Measurements from ENCODE around the gene LRRC71.

LRRC71 gene

DNA sequence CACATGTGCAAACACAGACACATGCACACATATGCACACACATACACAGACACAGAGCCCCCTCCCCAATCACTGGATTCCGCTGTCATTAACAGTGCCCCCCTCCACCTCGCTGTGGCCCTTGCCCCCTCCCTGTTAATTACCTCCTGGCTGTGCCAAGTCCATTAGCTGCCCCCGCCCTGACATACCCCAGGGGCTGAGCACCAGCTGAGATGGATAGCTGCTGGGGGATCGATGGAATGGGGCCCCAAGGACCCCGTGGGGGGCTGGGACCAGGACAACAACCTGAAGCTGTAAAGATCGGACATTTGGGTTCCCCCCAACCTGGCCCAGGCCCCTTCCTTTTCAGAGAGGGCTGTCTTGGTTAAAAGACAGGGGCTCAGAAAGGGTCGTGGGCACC lies 36.5 kb upstream of the LRRC71 start:
- H3K79me2 ChIP-seq (ENCODE audit: low read length): no peaks in the 10 kb centered on the region
- H4K20me1 ChIP-seq (ENCODE audit: insufficient read depth, low read length): no peaks in the 10 kb centered on the region
- H3K9ac ChIP-seq (ENCODE audit: low read length): no peak overlapping the region
- H3K4me1 ChIP-seq (ENCODE audit: low read length): no peaks in the 10 kb centered on the region
- no peaks in the 10 kb centered on the region for H3K36me3 ChIP-seq (replicated peaks; ENCODE audit: low read depth, low read length)
- H3K9me3 ChIP-seq (ENCODE audit: insufficient read depth, low read length): no peaks in the 10 kb centered on the region
- no peak overlapping the region for H3K4me2 ChIP-seq (ENCODE audit: low read length)
- TF ChIP-seq, protein P1, sequence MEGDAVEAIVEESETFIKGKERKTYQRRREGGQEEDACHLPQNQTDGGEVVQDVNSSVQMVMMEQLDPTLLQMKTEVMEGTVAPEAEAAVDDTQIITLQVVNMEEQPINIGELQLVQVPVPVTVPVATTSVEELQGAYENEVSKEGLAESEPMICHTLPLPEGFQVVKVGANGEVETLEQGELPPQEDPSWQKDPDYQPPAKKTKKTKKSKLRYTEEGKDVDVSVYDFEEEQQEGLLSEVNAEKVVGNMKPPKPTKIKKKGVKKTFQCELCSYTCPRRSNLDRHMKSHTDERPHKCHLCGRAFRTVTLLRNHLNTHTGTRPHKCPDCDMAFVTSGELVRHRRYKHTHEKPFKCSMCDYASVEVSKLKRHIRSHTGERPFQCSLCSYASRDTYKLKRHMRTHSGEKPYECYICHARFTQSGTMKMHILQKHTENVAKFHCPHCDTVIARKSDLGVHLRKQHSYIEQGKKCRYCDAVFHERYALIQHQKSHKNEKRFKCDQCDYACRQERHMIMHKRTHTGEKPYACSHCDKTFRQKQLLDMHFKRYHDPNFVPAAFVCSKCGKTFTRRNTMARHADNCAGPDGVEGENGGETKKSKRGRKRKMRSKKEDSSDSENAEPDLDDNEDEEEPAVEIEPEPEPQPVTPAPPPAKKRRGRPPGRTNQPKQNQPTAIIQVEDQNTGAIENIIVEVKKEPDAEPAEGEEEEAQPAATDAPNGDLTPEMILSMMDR (IDR thresholded peaks at IDR 0.05; ENCODE audit: low read depth, low read length): no peak
- no peak for TF ChIP-seq EZH2phosphoT487 (IDR thresholded peaks at IDR 0.05; ENCODE audit: low read depth)
- H3K4me3 ChIP-seq (ENCODE audit: low read length): no peak overlapping the region
- H3K27ac ChIP-seq (ENCODE audit: low read length): no peak overlapping the region
- no peak overlapping the region for H2AFZ ChIP-seq (ENCODE audit: low read depth, low read length)
- H3K27me3 ChIP-seq (ENCODE audit: low read depth, low read length): peaks cover 29% of the 10 kb centered on the region

GRCh38 chr1:156884560-156885184 lies 35.8 kb upstream of the LRRC71 start:
- H3K4me2 ChIP-seq (ENCODE audit: low read length): no peak overlapping the region
- H3K79me2 ChIP-seq (ENCODE audit: low read length): no peaks in the 10 kb centered on the region
- H3K27me3 ChIP-seq (ENCODE audit: low read depth, low read length): peaks cover 29% of the 10 kb centered on the region
- no peak overlapping the region for H3K4me3 ChIP-seq (ENCODE audit: low read length)
- H2AFZ ChIP-seq (ENCODE audit: low read depth, low read length): no peak overlapping the region
- H3K9ac ChIP-seq (ENCODE audit: low read length): no peak overlapping the region
- no peak overlapping the region for H3K27ac ChIP-seq (ENCODE audit: low read length)
- TF ChIP-seq, protein P1 (IDR thresholded peaks at IDR 0.05; ENCODE audit: low read depth, low read length): no peak
- no peak for TF ChIP-seq EZH2phosphoT487 (IDR thresholded peaks at IDR 0.05; ENCODE audit: low read depth)
- H3K36me3 ChIP-seq (replicated peaks; ENCODE audit: low read depth, low read length): no peaks in the 10 kb centered on the region
- H3K4me1 ChIP-seq (ENCODE audit: low read length): peaks cover under 1% of the 10 kb centered on the region; the same call in 1 of the 2 replicates
- no peaks in the 10 kb centered on the region for H3K9me3 ChIP-seq (ENCODE audit: insufficient read depth, low read length)
- H4K20me1 ChIP-seq (ENCODE audit: insufficient read depth, low read length): no peaks in the 10 kb centered on the region

DNA sequence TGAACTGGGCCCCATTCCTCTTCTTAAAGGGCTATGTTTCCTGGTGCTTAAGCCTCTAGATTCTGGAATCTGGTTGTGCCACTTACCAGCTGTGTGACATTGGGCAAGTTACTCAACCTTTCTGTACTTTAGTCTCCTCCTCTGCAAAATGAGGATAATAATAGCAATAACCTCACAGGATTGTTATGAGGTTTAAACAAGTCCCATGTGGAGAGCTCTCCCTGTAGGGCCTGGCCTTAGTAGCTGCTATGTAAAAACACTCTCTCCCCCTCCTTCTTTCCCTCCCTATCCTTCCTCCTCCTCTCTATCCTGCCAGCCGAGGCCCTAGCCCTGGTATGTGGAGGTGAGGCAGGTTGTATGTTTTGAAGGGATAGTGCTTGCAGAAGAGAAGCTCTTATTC lies 35.1 kb upstream of the LRRC71 start:
- Histone ChIP-seq H3K36me3 (replicated peaks; ENCODE audit: low read depth, low read length) (no peaks in the 10 kb centered on the region), H2AFZ (ENCODE audit: low read depth, low read length) (no peak overlapping the region), H3K4me2 (ENCODE audit: low read length) (no peak overlapping the region), H3K27me3 (ENCODE audit: low read depth, low read length) (peaks cover 29% of the 10 kb centered on the region), H3K4me3 (ENCODE audit: low read length) (no peak overlapping the region), H3K4me1 (ENCODE audit: low read length) (peaks cover 4% of the 10 kb centered on the region; the same call in 1 of the 2 replicates), H4K20me1 (ENCODE audit: insufficient read depth, low read length) (no peaks in the 10 kb centered on the region), H3K9me3 (ENCODE audit: insufficient read depth, low read length) (no peaks in the 10 kb centered on the region), H3K27ac (ENCODE audit: low read length) (no peak overlapping the region), H3K79me2 (ENCODE audit: low read length) (no peaks in the 10 kb centered on the region), H3K9ac (ENCODE audit: low read length) (no peak overlapping the region)
- no peak for TF ChIP-seq EZH2phosphoT487 (IDR thresholded peaks at IDR 0.05; ENCODE audit: low read depth)
- TF ChIP-seq, protein P1 (IDR thresholded peaks at IDR 0.05; ENCODE audit: low read depth, low read length): no peak

DNA sequence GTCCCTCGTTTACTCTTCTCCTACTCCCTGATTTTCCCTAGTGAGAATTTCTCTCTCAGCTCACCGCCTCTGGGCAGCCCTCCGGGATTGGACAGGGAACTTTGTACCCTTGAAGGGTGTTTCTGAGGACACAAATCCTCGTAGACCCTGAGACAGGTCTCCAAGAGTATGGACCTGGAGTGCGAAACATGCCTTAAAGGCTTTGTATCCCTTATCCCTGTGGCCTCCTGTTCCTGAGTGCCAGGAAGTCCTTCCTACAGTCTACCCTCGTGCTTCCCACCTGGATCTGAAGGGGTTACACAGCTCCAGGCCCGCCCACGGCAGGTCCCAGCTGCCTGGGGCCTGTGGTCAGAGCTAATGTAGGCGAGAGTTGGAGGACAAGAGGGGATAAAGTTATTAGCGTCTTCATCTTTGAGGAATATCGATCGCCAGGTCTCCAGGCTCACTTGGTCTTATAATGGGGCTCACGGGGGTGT lies 34.5 kb upstream of the LRRC71 start:
- Histone ChIP-seq H3K79me2 (ENCODE audit: low read length) (no peaks in the 10 kb centered on the region), H3K9me3 (ENCODE audit: insufficient read depth, low read length) (no peaks in the 10 kb centered on the region), H3K36me3 (replicated peaks; ENCODE audit: low read depth, low read length) (no peaks in the 10 kb centered on the region), H3K27me3 (ENCODE audit: low read depth, low read length) (peaks cover 32% of the 10 kb centered on the region), H3K4me2 (ENCODE audit: low read length) (no peak overlapping the region), H3K9ac (ENCODE audit: low read length) (no peak overlapping the region), H3K4me3 (ENCODE audit: low read length) (no peak overlapping the region), H3K27ac (ENCODE audit: low read length) (no peak overlapping the region), H2AFZ (ENCODE audit: low read depth, low read length) (no peak overlapping the region), H4K20me1 (ENCODE audit: insufficient read depth, low read length) (no peaks in the 10 kb centered on the region), H3K4me1 (ENCODE audit: low read length) (peaks cover 4% of the 10 kb centered on the region; the same call in 1 of the 2 replicates)
- TF ChIP-seq, protein P1 (IDR thresholded peaks at IDR 0.05; ENCODE audit: low read depth, low read length): no peak
- TF ChIP-seq EZH2phosphoT487 (IDR thresholded peaks at IDR 0.05; ENCODE audit: low read depth): no peak
